Suppressor macrophage treated with lipopolysaccharide for 4 hours (primary cell): Measurements from ENCODE around the gene PCOLCE2.

ENCODE experiments used
- DNase-seq: peaks from one replicate; pipeline ENCODE4 v3.0.0-alpha.2; 2020

The PCOLCE2 gene, protein sequence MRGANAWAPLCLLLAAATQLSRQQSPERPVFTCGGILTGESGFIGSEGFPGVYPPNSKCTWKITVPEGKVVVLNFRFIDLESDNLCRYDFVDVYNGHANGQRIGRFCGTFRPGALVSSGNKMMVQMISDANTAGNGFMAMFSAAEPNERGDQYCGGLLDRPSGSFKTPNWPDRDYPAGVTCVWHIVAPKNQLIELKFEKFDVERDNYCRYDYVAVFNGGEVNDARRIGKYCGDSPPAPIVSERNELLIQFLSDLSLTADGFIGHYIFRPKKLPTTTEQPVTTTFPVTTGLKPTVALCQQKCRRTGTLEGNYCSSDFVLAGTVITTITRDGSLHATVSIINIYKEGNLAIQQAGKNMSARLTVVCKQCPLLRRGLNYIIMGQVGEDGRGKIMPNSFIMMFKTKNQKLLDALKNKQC

DNA sequence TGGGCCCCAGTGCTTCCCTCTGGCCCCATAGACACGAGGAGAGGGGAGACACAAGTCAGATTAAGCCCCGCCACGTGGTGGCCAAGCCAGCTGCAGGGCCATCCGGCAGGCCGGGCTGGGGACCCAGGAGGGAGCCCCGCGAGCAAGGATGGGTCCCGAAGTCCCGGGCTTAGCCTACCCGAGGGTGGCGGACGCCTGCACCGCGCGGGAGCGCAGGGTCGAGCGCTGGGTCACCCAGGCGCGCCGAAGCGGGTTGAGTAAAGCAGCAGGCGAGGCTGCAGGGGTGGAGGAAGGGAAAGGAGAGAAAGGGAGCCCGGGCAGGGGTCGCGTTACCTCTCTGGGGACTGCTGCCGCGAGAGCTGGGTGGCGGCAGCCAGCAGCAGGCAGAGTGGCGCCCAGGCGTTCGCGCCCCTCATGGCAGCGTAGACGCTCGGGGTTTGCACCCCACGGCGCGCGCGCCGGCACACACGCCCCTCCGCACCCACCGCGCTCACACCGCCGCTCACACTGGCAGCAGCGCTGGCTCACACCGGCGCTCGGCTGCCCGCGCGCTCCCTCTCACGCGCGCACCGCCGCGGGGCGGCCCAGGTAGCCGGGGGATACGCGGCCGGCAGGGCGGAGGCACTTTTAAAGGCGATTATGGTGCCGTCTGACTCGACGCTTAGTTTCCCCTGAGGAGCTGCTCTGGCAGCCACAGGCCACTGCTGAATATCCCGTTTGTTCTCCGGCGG lies at the start of gene PCOLCE2:
Gene PCOLCE2, minus strand, starts transcription at position 603 of the 731 bp plus-strand sequence. Its CDS starts 187 bp downstream, at position 416.
- DNase-seq = no peak

DNA sequence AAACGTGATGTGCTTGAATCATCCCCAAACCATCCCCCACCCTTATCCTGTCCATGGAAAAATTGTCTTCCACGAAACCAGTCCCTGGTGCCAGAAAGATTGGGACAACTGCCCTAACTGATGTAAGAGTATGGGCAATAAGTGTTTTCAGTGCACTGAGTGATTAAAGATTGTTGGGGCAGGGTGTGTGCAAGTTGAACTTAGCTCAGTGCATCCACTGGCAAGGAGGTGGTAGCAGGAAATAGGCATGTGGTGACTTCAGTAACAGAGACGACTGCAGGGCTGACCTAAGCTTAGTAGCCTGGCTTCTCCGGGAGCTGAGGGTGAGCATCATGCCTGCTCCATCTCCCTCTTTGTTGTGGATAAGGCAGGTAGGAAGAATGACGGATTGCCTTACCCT lies 47.1 kb upstream of the PCOLCE2 start:
- DNase-seq = no peak

DNA sequence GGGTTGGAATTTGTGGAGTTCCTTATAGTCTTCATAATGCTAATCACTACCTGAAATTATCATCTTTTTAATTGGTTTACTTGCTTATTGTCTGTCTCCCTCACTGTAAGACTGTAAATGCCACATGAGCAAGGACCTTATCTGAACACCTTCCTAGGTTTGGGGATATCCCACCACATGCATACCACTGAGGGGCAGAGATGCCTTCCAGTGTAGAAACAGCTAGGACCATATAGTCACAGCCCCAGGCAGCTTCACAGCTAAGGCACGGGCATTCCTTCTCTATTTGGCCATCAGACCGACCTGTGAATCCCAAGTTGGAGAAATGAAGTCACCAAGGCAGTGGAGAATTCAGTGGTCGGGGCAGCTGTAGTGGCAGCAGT lies 46.0 kb upstream of the PCOLCE2 start:
- no peak for DNase-seq

DNA sequence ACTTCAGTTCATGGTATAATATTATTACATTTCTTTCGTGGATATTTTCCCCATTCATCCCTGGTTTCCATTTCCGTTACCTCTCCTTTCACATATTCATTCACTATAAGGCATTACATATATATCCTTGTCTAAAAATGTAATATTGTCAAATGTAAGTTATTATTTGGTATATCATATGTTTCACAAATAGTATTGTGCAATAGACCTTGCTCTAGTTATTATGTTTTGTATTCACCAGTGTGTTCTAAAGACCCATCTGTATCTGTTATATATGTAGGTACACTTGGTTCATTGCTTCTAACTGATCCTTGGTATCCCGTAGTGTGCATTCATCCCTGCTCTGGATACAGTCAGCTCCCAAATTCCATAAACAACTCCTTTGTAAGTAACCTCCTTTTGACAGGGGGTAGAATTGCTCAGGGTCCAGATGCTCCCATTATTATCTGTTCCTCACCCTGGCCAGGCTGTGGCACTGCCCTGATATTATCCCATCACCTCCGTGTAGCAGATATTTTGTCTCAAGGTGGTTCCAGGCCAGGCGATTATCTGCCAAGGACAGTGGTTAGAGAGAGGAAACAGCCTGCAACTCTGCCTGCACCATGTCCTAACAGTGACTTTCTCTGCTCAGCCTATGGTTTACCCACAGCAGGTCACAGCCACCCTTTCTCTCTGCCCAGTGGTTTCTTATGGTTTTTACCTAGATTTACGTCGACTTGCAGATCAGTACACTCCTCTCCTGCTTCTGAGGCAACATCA lies 45.4 kb upstream of the PCOLCE2 start:
- DNase-seq = no peak

DNA sequence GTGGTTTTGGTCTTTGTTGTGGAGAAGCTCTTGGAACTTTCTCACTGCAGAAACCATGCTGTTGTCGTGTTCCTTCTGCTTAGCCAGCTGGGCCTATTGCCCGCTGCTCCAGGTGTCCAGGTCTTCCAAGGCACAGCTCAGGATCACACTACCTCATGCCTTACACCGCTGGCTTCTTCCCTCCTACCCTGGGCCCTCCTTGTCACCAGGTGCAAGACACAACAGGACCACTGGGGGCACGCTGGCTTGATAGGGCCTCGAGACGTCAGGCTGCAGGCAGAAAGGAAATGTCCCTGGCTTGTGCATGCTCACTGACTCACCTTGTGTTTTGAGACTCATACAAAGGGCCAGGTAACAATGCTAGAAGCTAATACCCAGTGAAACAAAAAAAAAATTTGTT lies 42.3 kb upstream of the PCOLCE2 start:
- no peak for DNase-seq

DNA sequence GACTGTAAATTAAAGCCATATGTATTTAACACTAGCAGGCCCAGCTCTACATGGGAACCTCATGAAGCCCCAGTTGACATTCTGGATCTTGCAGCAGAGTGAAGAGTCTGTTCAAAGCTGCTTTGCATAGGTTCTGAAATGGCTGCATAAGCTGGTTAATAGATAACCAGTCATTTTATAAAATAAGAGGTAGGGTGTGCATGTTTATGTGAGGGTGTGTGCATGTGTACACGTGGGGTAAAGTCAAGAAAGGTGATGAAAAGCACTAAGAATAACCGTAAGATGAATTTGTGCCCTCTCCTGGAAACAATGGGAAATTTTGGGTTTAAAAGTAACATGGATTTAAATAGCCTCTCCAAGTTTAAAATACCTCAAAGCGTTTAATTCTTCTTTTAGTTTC lies 41.6 kb upstream of the PCOLCE2 start:
- DNase-seq = no peak

DNA sequence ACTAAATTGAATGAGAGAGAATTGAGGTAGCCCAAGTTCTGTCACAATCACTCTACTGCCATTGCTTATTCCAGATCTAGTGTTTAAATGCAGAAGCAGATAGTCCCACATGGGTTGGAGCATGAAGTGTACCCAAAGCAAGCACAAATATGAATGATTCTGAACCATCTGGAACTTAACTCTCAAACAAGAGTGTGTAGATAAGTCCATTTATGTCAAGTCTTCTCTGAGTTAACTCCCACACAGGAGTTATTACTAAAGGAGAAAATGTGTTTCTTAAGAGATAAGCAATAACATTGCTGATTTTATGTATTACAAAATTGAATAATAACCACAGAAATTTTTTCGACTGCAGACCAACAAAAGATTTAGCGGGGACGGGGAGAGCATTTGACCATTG lies 41.0 kb upstream of the PCOLCE2 start:
- no peak for DNase-seq

DNA sequence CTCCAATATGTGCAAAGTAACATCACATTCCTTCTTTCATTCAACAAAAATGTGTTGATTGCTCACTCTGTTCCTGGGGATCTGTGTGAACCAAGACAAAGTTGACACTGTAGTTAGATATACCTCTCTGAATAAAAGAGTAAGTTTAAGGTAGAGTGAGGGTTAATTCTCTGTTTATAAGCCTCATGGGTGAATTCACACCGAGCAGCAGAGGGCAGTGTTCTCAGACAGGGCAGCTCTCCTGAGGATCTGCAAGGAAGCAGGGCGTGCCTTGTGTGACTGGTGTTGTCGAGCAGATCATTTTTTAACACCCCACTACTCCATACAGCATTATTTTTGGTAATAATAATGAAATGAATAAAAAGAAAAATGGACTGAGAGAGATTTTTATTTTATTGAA lies 40.2 kb upstream of the PCOLCE2 start:
- peak; percentile 84 for DNase-seq

DNA sequence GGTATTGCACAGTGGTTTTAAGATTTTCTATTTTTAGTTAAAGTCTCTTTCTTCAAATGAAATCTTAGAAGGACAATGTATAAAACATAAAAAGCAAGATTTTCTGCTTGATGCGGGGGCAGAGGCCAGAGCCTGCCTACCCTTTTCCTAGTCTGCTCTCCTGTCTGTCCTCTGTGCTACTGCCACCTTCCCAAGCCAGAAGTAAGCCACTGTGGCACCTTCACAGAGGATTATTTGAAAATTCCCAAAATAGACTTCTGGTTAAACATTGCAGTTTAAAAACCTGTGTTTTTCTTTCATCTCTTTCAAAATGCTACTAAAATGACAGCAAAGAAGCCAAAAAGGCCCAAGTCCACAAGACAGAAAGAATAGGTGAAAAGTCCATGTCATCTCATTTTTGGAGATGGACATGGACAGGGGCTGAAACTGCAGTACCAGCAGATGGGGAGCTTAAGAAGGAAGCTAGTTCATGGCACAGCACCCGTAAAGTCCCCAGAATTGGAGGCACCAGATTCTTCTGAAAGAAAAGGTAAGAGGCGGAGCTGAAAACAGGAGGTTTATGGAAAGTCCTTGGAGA lies 37.6 kb upstream of the PCOLCE2 start:
- DNase-seq = no peak

DNA sequence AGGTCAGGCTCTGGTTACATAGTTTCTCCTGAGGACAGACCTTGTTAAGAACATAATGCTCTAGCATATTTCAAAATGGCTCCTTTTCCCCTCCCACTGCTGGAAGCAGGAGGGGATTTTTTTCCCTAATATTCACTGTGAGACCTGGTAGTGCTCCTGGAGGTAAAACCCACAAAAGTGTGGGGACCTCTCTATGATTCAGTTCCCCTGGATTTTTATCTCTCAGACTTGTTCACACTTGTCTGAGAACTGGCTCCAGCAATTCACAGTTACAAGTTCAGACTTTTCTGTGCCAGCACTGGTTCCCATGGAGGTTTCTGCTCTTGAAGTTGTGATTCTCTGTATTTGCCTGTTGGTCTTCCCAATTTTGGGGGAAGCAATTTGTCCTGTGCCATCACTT lies 36.3 kb upstream of the PCOLCE2 start:
- no peak for DNase-seq

DNA sequence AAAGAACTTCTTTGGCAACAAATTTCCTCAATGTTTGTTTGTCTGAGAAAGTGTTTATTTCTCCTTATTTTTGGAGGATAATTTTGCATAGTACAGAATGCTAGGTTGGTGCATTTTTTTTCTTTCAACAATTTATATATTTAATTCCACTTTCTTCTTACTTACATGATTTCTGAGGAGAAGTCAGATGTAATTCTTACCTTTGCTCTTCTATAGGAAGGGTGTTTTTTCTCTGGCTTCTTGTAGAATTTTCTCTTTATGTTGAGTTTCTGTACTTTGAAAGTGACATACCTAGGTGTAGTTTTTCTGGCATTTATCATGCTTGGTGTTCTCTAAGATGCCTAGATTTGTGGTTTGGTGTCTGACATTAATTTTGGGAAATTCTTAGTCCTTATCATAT lies 34.8 kb upstream of the PCOLCE2 start:
- no peak for DNase-seq

DNA sequence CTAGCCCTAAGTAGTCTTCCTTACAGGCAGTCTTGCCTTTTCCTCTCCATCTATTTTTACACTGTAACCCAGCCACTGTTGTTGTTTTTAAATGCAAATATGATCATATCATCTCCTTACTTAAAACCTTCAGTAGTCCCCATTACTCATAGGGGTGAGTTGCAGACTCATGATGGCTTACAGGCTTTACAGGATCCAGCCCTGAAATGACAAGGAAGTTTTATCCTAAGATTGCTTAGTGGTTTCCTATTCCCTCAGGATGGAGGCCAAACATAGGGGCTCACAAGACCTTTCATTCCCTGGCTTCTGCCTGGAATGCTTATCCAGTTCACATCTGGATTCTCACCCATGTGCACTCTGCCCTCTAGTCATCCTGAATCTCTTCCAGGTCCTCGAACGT lies 27.7 kb upstream of the PCOLCE2 start:
- no peak for DNase-seq

DNA sequence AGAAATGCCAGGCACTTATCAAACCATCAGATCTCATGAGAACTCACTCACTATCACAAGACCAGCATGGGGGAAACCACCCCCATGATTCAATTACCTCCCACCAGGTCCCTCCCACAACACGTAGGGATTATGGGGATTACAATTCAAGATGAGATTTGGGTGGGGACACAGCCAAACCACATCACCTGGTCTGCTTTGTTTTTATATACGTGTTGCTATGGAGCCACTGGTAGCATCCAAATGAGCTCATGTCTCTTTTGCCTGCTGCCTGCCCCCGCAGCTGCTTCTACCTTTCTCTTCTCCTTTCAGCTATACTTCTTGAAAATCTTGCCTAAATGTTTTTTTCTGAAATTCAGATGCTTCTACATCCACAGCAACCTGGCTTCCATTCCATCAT lies 26.8 kb upstream of the PCOLCE2 start:
- DNase-seq = no peak

DNA sequence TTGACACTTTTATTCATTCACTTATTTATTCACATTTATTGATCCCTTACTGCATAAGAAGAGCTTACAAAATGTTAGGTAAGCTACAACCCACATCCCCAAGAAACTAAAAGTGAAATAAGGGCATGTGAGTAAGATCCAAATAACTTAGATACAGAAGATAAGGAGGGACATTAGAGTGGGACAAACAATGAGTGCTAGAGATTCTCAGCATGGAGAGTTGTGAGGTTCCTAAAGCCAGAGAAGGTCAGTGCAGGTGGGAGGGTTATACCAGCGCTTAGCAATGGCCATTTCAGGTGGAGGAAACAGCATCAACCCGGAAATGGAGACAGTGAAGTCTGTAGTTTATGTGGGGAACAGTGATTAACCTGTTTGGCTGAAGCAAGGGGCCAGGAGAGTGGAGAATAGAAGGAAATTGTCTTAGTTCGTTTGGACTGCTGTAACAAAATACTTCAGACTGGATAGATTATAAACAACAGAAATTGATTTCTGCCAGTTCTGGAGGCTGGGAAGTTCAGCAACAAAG lies 25.5 kb upstream of the PCOLCE2 start:
- DNase-seq = no peak

DNA sequence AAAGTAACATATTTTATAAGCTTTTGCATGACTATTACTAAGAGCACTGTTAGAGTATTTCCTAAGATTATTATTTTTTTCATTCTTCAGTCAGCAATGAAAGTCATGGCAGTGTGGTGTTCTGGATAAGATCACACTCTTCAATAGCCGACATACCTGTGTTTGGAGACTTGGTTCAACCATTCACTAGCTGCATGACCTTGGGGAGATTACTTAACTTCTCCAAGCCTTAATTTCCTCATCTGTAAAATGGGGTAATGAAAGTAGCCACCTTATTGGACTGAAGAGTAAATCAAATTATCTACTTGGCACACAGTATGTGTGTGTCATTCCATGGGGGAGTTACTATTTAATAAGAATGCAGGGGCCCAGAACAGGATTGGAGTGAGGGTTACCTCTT lies 24.5 kb upstream of the PCOLCE2 start:
- DNase-seq = no peak

DNA sequence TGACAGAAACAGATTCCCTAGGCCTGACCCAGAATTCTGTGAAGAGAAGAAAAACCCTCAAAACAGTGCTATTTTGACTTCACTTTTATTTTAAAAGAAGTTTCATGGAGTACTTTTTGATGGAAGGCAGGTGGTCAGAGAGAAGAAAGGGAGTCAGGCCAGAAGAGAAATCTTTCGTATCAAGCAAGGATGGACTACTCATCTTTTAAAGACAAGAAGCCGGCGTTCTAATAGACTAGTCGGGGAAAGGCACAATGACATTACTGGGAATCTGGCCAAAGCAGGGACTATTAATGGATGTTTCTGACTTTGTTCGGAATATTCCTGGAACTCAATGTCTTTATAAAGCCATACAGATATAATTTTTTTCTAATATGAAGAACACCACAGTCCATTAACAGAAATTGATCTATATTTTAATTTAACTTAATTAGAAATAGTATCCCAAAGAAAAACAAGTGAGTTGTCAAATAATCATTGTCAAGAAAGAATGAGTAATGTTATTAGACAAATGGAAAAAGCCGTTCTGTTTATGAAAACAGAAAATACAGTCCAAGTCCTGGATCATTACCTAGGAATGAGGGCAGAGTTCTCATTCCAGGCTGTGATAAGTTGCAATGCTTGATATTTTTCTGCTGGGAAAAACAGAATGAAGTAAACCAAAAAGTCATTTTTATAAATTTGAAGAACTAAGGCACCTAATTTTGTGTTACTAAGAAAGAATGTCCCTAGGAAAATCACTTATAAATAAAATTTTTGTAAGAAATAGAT lies 23.7 kb upstream of the PCOLCE2 start:
- no peak for DNase-seq

DNA sequence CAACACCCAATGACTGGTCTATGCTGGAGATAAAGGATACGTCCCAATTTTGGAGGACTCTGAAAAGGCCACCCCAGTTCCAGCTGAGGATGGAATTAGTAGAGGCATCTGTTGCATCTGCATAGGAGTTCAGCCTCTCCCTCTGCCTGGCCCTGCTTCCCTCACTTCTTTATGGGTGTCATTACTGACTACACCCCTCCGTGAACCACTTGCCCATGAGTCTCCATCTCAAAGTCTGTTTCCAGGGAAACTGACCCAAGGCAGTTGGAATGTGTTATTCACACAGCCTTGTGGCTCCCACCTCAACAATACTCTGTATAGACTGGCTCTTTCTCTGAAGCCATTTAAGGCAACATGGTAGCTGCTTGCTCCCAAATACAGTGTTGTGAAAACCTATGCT lies 21.4 kb upstream of the PCOLCE2 start:
- DNase-seq = no peak

DNA sequence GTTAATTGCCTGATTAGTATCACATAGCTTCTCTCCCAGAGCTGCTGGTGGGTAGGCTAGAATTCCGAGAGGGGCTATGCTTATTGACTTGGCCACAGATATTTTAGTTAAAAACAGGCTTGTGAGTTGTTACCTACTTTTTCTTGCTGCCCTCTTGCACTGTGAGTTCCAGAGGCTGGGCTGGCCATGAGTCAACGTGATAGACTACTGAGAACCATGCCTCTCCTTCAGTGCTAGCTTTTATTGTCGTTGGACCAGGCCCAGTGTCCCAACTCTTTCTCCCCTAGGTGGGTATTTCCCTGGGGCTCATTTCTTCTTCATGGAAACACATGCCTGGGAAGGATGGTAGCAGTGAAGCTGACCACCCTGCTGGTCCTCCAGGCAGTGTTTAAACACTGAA lies 20.4 kb upstream of the PCOLCE2 start:
- no peak for DNase-seq

DNA sequence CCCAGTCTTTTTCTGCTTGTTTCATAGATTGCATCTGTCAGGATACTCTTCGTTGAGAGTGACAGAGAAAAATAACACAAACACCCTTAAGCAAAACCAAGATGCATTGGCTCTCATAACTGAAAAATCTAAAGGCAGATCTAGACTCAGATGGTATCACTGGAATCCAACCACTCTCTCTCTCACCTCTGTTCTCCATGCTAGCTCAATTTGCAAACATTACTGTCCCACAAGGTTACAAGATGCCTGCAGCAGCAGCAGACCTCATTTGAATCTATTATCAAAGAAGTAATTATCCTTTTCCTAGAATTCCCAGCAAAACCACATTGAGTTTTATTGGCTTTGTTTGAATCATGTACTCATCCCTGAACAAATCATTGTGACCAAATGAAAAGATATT lies 19.1 kb upstream of the PCOLCE2 start:
- DNase-seq = no peak

DNA sequence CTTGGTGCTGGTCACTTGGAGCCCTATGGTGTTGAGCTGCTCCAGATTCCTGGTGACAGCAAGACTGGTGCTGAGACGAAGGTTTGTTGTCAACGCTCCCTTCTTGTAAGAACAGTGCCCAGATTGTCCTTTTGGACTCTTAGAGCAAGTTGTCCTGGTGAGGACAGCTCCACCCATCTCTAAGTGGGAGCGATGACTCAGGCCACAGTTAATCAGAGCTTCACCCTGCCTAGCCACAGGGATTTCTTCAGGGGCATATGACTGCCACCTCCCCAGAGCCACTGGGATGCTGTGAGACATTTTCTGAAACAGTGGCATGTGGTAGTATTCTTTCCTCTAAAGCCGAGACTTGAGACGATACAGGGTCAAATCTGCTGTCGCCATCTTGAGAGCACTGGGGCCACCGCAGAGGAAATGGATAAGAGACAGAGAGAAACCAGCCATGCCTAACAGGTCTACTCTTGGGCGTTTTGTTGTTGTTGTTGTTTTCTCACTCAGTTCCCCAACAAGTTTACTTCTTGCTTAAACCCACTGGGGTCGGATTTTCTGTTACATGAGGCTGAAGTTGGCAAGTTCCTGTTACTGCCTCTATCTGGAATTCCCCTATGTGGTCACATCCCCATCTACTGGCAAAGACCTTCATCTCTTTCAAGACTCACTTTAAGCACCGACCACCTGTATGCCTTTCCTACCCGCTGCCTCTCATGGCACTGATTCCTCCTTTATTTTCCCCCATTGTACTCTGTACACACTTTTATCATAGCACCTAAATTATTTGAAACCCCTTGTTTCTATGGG lies 16.0 kb upstream of the PCOLCE2 start:
- DNase-seq = peak; percentile 74

DNA sequence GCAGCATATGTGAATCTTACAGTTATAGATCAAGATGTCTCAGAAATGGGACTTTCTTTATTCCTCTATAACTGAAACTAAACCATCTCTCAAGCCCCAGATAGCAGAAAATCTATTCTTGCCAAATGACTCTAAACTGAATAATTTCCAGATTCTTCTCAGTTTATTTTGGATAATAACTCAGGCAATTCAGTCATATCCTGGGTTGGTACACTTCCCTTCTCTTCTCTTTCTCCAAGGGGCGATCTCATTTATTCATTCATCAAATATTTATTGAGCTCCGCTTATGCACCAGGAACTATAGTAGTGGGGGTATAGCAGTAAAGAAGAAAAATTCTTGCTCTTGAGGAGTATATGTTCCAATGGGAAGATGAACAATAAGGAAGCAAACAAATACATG lies 13.5 kb upstream of the PCOLCE2 start:
- no peak for DNase-seq
